ENCODE results near the gene TCF20.

GRCh38 chr22:42282943-42283277 lies 12.5 kb upstream of the TCF20 start:
- TF ChIP-seq POLR2AphosphoS5 (IDR thresholded peaks at IDR 0.05) (no peak), CTCF (IDR thresholded peaks at IDR 0.05) (no peak)

Data from gastroesophageal sphincter (tissue), 3 donors.